Measurements from ENCODE around the gene TCF12. TPM values are rescaled to one million over a fixed set of nuclear protein-coding genes. Genes with fewer than 3 reads are reported as not detected.

The TCF12 gene
- total and polyA plus RNA-seq, 2 of the 8 experiments (the other 6 are each of a cell fraction or from before 2014, with no cell fraction given): 85.8 to 101 TPM

DNA sequence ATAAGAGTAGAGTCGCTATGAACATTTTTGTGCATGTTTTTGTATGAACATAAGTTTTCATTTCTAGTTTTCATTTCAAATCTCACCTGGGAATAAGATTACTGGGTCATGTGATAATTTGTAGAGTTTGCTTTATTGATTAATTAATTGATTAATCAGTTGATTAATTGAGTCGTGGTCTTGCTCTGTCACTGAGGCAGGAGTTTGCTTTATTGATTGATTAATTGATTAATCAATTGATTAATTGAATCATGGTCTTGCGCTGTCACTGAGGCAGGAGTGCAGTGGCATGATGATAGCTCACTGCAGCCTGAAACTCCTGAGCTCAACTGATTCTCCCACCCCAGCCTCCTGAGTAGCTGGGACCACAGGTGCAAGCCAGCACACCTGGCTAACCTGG lies 111.6 kb downstream of the TCF12 start (continued):
- TF ChIP-seq, protein P1, sequence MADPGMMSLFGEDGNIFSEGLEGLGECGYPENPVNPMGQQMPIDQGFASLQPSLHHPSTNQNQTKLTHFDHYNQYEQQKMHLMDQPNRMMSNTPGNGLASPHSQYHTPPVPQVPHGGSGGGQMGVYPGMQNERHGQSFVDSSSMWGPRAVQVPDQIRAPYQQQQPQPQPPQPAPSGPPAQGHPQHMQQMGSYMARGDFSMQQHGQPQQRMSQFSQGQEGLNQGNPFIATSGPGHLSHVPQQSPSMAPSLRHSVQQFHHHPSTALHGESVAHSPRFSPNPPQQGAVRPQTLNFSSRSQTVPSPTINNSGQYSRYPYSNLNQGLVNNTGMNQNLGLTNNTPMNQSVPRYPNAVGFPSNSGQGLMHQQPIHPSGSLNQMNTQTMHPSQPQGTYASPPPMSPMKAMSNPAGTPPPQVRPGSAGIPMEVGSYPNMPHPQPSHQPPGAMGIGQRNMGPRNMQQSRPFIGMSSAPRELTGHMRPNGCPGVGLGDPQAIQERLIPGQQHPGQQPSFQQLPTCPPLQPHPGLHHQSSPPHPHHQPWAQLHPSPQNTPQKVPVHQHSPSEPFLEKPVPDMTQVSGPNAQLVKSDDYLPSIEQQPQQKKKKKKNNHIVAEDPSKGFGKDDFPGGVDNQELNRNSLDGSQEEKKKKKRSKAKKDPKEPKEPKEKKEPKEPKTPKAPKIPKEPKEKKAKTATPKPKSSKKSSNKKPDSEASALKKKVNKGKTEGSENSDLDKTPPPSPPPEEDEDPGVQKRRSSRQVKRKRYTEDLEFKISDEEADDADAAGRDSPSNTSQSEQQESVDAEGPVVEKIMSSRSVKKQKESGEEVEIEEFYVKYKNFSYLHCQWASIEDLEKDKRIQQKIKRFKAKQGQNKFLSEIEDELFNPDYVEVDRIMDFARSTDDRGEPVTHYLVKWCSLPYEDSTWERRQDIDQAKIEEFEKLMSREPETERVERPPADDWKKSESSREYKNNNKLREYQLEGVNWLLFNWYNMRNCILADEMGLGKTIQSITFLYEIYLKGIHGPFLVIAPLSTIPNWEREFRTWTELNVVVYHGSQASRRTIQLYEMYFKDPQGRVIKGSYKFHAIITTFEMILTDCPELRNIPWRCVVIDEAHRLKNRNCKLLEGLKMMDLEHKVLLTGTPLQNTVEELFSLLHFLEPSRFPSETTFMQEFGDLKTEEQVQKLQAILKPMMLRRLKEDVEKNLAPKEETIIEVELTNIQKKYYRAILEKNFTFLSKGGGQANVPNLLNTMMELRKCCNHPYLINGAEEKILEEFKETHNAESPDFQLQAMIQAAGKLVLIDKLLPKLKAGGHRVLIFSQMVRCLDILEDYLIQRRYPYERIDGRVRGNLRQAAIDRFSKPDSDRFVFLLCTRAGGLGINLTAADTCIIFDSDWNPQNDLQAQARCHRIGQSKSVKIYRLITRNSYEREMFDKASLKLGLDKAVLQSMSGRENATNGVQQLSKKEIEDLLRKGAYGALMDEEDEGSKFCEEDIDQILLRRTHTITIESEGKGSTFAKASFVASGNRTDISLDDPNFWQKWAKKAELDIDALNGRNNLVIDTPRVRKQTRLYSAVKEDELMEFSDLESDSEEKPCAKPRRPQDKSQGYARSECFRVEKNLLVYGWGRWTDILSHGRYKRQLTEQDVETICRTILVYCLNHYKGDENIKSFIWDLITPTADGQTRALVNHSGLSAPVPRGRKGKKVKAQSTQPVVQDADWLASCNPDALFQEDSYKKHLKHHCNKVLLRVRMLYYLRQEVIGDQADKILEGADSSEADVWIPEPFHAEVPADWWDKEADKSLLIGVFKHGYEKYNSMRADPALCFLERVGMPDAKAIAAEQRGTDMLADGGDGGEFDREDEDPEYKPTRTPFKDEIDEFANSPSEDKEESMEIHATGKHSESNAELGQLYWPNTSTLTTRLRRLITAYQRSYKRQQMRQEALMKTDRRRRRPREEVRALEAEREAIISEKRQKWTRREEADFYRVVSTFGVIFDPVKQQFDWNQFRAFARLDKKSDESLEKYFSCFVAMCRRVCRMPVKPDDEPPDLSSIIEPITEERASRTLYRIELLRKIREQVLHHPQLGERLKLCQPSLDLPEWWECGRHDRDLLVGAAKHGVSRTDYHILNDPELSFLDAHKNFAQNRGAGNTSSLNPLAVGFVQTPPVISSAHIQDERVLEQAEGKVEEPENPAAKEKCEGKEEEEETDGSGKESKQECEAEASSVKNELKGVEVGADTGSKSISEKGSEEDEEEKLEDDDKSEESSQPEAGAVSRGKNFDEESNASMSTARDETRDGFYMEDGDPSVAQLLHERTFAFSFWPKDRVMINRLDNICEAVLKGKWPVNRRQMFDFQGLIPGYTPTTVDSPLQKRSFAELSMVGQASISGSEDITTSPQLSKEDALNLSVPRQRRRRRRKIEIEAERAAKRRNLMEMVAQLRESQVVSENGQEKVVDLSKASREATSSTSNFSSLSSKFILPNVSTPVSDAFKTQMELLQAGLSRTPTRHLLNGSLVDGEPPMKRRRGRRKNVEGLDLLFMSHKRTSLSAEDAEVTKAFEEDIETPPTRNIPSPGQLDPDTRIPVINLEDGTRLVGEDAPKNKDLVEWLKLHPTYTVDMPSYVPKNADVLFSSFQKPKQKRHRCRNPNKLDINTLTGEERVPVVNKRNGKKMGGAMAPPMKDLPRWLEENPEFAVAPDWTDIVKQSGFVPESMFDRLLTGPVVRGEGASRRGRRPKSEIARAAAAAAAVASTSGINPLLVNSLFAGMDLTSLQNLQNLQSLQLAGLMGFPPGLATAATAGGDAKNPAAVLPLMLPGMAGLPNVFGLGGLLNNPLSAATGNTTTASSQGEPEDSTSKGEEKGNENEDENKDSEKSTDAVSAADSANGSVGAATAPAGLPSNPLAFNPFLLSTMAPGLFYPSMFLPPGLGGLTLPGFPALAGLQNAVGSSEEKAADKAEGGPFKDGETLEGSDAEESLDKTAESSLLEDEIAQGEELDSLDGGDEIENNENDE (IDR thresholded peaks at IDR 0.05; ENCODE audit: insufficient replicate concordance, low read length): no peak
- TF ChIP-seq FOSL1 (IDR thresholded peaks at IDR 0.05; ENCODE audit: insufficient read depth, low read depth, low read length) (no peak), CEBPB (IDR thresholded peaks at IDR 0.05; ENCODE audit: low read depth, low read length) (no peak), SP2 (IDR thresholded peaks at IDR 0.05; ENCODE audit: low read length) (no peak)
